Keratinocyte (primary cell): Measurements from ENCODE around the gene CCR7.

Experiments
- CTCF ChIP-seq, 3 experiments: IDR thresholded peaks in 1 of 3; conservative IDR thresholded peaks in 1 of 3; optimal IDR thresholded peaks in 1 of 3; 2 replicates in 2 of 3; 3 replicates in 1 of 3; pipeline versions ENCODE3 to v1.5.1; 2011; ENCODE audit warnings: low read length in 3 of 3, mild to moderate bottlenecking in 3 of 3, moderate library complexity in 2 of 3, control low read depth in 1 of 3, inconsistent platforms in 1 of 3; ENCODE audit not compliant: insufficient read depth in 2 of 3; ENCODE audit errors: extremely low read depth in 1 of 3
- EZH2 ChIP-seq: IDR thresholded peaks from one replicate; pipeline ENCODE4 v1.6.1; 2012; ENCODE audit warnings: inconsistent platforms, mild to moderate bottlenecking, low read length, moderate library complexity

DNA sequence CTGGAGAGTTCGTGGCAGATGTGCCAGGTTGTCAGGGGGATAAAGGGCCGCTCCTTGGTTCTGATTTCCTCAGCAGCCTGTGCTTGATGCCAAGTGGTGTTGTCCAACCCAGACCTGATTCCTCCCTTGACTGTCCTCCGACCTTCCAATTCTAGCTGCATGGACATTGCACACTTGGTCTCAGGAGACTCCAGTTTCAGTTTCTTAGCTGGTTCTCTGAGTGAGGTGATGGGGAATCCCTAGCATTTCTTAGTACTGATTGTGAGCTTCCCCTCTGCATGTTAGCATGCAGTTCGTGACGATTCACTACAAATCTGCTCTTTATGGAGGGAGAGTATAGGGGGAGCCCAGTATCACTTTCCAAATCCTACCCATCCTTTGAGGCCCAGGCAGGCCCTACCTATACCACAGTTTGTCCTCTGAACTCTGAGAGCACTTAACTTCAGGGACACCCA lies 12.4 kb upstream of the CCR7 start:
- TF ChIP-seq CTCF (optimal IDR thresholded peaks at IDR 0.05 in 1 of 3, IDR thresholded peaks at IDR 0.05 in 1 of 3, conservative IDR thresholded peaks at IDR 0.05 in 1 of 3; ENCODE audit: extremely low read depth in 1 of 3, insufficient read depth in 2 of 3, low read length in 3 of 3), result no peak
- no peak for TF ChIP-seq EZH2
